GM12891 (cell line): ENCODE data around the gene REXO5. TPM values are rescaled to one million over a fixed set of nuclear protein-coding genes. Genes with fewer than 3 reads are reported as not detected.
"Not testable (repeated sequence)": the region's sequence is repeated elsewhere in the genome, so short reads cannot be mapped to it uniquely, and the experiment has no call there.

Experiments used
- DNase-seq: peaks from one replicate; pipeline ENCODE4 v3.0.0; 2011; ENCODE audit warnings: low spot score; ENCODE audit not compliant: insufficient read length
- FAIRE-seq: peaks from 2 replicates; lab custom pipeline; 2011; peaks lifted over from hg19 to GRCh38; lab: Jason Lieb, UNC
- PAX5 ChIP-seq: IDR thresholded peaks from 2 replicates; pipeline ENCODE4 v1.6.1; 2011; ENCODE audit warnings: low read length, moderate library complexity, mild to moderate bottlenecking; ENCODE audit not compliant: insufficient read depth, severe bottlenecking
- POLR2A ChIP-seq: IDR thresholded peaks from 2 replicates; pipeline ENCODE4 v1.6.1; 2011; ENCODE audit warnings: low read depth, low read length, control low read depth
- POLR2AphosphoS5 ChIP-seq: IDR thresholded peaks from 2 replicates; pipeline ENCODE4 v1.6.1; 2011; ENCODE audit warnings: low read depth, low read length, control low read depth
- POU2F2 ChIP-seq: IDR thresholded peaks from 2 replicates; pipeline ENCODE4 v1.6.1; 2011; ENCODE audit warnings: low read depth, mild to moderate bottlenecking, control low read depth, low read length, moderate library complexity
- SPI1 ChIP-seq: IDR thresholded peaks from 2 replicates; pipeline ENCODE4 v1.6.1; 2011; ENCODE audit warnings: low read depth, low read length, control low read depth
- TAF1 ChIP-seq: IDR thresholded peaks from 2 replicates; pipeline ENCODE4 v1.6.1; 2011; ENCODE audit warnings: low read depth, low read length, control low read depth
- polyA plus RNA-seq: library from polyadenylated mRNA; unstranded; fragments of >200 nt; gene quantifications from one replicate; pipeline ENCODE4 v1.2.1, GENCODE V29; 2012; ENCODE audit warnings: low read depth, missing spikeins, inconsistent platforms; ENCODE audit not compliant: missing spikeins

The REXO5 gene, protein sequence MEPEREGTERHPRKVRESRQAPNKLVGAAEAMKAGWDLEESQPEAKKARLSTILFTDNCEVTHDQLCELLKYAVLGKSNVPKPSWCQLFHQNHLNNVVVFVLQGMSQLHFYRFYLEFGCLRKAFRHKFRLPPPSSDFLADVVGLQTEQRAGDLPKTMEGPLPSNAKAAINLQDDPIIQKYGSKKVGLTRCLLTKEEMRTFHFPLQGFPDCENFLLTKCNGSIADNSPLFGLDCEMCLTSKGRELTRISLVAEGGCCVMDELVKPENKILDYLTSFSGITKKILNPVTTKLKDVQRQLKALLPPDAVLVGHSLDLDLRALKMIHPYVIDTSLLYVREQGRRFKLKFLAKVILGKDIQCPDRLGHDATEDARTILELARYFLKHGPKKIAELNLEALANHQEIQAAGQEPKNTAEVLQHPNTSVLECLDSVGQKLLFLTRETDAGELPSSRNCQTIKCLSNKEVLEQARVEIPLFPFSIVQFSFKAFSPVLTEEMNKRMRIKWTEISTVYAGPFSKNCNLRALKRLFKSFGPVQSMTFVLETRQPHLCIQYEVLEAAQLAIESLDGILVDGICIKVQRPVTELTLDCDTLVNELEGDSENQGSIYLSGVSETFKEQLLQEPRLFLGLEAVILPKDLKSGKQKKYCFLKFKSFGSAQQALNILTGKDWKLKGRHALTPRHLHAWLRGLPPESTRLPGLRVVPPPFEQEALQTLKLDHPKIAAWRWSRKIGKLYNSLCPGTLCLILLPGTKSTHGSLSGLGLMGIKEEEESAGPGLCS
- polyA plus RNA-seq: 8.8 TPM

DNA sequence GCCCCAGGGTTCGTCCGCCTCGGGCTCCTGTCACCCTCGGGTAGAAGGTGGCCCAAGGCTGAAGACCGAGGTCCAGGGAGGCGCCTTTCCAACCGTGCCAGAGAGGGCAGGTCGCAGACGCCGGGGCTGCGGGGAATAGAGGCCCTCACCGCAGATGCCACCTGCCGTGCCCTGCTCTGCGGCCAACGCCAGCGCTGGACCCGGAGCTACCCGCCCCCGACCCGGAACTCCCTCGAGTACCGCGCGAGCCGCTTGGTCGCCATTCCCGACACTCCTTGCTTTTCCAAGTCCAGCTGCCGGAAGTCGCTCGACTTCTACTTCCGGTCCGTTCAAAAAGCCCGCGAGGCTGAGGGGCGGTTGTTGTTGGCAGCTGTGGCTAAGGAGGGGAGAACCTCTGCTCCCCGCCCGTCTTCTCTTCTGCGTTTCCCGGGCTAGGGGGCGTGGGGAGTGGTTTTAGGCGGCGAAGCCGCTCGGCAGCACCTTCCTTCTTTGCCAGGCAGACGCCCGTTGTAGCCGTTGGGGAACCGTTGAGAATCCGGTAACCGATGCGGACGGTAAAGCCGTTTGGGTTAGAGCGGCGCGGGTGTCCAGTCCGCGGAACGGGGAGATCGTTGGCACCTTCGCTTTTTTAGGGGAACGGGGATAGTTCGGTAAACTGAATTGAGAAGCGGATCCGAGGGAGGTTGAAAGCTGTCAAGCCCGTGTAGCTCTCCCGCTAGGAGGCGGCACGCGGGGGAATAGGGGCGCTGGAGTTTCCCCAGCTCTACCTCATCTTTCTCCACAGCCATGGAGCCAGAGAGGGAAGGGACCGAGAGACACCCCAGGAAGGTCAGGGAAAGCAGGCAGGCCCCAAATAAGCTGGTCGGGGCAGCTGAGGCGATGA is at the start of gene REXO5, which contains the start of gene ERI2:
TSS of gene REXO5 (plus strand) at position 360 of the 883 bp plus-strand sequence. CDS start at position 787, 427 bp downstream.
TSS of gene ERI2 (minus strand) at position 305 of the 883 bp plus-strand sequence. CDS start at position 263, 42 bp downstream.
- DNase-seq (peak; percentile 80), FAIRE-seq (peak; percentile 85)
- no peak for TF ChIP-seq PAX5
- TF ChIP-seq SPI1: no peak
- peak; percentile 62 for TF ChIP-seq POLR2A
- TF ChIP-seq POU2F2: no peak
- peak; percentile 63; the same call in 1 of the 2 replicates for TF ChIP-seq POLR2AphosphoS5
- TF ChIP-seq TAF1: peak; percentile 74; the same call in 1 of the 2 replicates

DNA sequence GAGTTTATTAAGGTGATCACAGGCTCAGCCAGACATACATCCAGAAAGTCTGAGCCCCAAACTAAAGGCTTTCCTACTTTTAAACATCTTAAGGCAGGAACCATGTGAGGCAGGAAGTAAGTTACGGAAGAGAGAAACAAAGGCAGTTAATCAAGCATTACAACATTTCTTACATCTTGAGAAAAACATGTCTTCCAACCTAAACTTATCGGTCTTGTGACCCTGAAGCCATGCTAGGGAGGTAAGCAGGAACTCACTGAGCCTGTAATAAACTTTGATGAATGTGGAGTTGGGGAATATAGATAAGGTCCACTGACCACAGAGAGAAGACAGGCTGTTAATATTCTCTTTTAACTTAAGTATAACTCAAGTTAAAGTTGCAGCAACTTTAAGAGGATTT is 46.0 kb upstream of the REXO5 start:
- TF ChIP-seq POU2F2: no peak
- TF ChIP-seq TAF1: no peak
- no peak for TF ChIP-seq POLR2AphosphoS5
- TF ChIP-seq POLR2A: no peak
- TF ChIP-seq SPI1: no peak
- no peak for TF ChIP-seq PAX5
- DNase-seq (no peak), FAIRE-seq (no peak)

DNA sequence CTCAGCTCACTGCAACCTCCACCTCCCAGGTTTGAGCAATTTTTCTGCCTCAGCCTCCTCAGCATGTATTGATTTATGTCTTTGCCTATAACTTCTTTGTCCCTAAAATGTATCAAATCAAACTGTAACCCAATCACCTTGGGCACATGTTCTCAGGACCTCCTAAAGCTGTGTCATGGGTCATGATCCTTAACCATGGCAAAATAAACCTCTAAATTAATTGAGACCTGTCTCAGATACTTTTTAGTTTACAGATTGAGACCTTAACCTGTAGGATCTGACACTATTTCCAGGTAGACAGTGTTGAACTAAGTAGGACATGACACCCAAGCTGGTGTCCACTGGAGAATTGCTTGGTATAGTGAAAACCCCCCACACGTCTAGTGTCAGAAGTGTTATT is 45.2 kb upstream of the REXO5 start:
- TF ChIP-seq POU2F2 (no peak), POLR2AphosphoS5 (no peak), POLR2A (no peak), PAX5 (no peak), TAF1 (no peak), SPI1 (no peak)
- FAIRE-seq (no peak), DNase-seq (no peak)

DNA sequence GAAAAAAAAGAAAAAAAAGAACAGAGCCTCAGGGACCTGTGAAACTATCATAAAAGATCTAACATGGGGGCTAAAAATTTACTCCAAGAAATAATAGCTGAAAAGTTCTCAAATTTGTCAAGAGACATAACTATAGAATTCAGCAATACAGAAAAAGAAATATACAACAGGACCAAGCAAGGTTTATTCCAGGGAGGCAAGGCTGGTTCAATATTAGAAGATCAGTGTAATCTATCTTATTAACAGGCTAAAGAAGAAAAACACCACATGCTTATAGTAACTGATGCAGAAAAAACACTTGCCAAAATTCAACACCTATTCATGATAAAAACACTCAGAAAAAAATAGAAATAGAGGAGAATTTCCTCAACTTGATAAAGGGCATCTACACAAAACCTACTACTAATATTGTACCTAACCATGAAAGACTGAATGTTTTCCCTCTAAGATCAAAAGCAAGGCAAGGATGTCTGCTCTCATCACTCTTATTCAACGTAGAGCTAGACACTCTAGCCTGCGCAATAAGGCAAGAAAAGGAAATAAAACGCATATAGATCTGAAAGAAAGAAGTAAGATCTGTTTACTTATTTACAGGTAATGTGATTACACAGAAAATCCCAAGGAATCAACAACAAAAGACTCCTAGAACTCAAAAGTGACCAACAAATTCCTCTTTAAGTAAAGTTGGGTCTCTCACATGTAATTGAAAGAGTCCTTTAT is 43.8 kb upstream of the REXO5 start:
- TF ChIP-seq POLR2A (no peak), POLR2AphosphoS5 (no peak), PAX5 (no peak), TAF1 (no peak), POU2F2 (no peak)
- DNase-seq (no peak), FAIRE-seq (no peak)

DNA sequence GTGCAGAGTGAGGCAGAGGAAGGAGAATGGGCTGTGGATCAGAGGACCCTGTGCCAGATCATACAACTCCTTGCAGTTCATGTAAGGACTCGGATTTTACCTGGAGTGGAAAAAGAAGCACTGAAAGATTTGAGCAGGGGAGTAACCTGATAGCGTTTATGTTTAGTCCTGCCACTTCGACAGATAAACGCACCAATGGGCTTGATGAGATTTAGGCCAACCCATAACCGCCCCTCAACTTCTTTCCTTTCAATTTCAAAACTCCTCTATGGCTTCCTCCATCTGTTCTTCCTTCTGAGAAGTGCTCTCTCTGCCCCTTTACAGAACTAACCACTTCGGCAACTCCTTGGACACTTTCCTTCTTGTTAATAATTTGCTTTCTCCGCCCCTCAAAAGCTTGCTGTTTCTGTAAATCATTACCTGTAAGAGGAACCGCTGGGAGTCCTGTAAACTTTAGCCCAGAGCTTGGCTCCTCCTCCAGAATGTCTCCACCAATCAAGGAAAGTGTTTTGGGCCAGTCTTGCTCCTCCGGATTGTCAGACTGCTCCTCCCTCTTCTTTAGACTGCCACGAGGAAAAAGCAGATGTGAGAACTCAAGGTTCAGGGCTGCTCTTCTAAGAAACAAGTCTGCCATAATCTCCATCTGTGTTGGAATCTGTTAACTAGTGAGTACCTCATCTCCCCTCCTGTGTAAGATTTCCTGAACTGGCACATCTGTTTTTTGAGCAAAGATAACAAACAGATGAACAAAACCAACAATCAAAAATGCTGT is 42.7 kb upstream of the REXO5 start, which contains the start of gene ACSM3:
TSS of gene ACSM3 (plus strand) at position 554 of the 772 bp plus-strand sequence. CDS start 6,021 bp downstream, outside the sequence.
- peak; percentile 88 for FAIRE-seq
- TF ChIP-seq TAF1 (no peak), SPI1 (peak; percentile 90)
- peak; percentile 58 for DNase-seq

DNA sequence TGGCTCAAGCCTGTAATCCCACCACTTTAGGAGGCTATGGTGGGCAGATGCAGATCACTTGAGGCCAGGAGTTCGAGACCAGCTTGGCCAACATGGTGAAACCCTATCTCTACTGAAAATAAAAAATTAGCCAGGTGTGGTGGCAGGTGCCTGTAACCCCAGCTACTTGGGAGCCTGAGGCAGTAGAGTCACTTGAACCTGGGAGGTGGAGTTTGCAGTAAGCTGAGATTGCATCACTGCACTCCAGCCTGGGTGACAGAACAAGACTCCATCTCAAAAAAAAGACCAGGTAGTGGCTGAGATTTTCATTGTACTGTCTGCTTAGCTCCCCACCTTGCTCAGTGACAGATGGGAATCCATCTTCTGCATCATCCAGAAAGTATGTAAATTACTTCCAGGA is 41.9 kb upstream of the REXO5 start:
- FAIRE-seq, DNase-seq: not testable (repeated sequence)

DNA sequence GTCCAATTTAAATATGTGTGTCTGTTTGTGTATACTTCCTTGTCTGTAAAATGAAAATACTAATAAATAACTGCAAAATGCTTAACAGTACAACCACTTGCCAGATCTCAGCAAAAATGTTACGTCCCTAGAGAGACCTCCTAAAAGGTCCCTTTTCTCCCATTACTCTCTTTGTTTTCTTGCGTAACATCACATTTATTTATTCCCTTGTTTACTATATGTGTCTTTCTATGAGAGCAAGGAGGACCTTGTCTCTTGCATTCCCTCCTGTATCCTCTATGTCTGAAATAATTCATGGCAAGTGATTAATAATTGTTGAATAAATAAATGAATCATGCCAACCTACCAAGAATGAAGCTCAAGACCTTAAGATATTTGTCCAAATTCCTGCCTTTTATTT is 40.6 kb upstream of the REXO5 start:
- DNase-seq: no peak
- TF ChIP-seq POU2F2: no peak
- TF ChIP-seq SPI1: no peak
- no peak for TF ChIP-seq PAX5
- no peak for TF ChIP-seq POLR2AphosphoS5
- TF ChIP-seq TAF1: no peak
- TF ChIP-seq POLR2A: no peak
- FAIRE-seq: no peak

DNA sequence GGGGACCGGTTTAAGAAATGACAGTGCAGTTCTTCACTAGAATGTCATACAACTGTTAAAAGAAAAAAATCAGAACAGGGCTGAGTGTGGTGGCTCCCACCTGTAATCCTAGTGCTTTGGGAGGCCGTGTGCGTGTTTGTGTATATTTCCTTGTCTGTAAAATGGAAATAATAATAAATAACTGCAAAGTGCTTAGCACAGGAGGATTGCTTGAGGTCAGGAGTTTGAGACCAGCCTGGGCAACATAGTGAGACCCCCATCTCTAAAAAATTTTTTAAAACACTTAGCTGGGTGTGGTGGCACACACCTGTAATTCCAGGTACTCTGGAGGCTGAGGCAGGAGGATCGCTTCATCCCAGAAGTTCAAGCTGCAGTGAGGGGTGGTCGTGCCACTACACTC is 40.0 kb upstream of the REXO5 start:
- DNase-seq (no peak), FAIRE-seq (no peak)
- TF ChIP-seq SPI1 (no peak), PAX5 (no peak), POU2F2 (no peak), POLR2AphosphoS5 (no peak), POLR2A (no peak), TAF1 (no peak)
